Activated naive CD8-positive, alpha-beta T cell treated with anti-CD3 and anti-CD28 coated beads, Interleukin-2, amount 50 U/mL, for 24 hours (primary cell): ENCODE results near the gene C5orf63.
"Not testable (repeated sequence)": the region's sequence is repeated elsewhere in the genome, so short reads cannot be mapped to it uniquely, and the experiment has no call there.

ENCODE experiments used
- ATAC-seq: fragments of 150-1000 bp; cut with Tn5 transposase; one replicate; pipeline ENCODE4 v1.10.0; 2021
- DNase-seq: peaks from one replicate; pipeline ENCODE4 v3.0.0; 2021
- H3K27ac Mint-ChIP-seq: one replicate; pipeline ENCODE4 v1.8.0; 2021; ENCODE audit warnings: mild to moderate bottlenecking, mixed read lengths
- H3K27me3 Mint-ChIP-seq: one replicate; pipeline ENCODE4 v1.8.0; 2021; ENCODE audit warnings: mixed read lengths
- H3K36me3 Mint-ChIP-seq: one replicate; pipeline ENCODE4 v1.8.0; 2021; ENCODE audit warnings: low read depth, mixed read lengths
- H3K4me1 Mint-ChIP-seq: one replicate; pipeline ENCODE4 v1.8.0; 2021; ENCODE audit warnings: mixed read lengths
- H3K4me3 Mint-ChIP-seq: one replicate; pipeline ENCODE4 v1.8.0; 2021; ENCODE audit warnings: mild to moderate bottlenecking, moderate library complexity, mixed read lengths
- H3K9me3 Mint-ChIP-seq: one replicate; pipeline ENCODE4 v1.8.0; 2021; ENCODE audit warnings: mixed read lengths

The C5orf63 gene

DNA sequence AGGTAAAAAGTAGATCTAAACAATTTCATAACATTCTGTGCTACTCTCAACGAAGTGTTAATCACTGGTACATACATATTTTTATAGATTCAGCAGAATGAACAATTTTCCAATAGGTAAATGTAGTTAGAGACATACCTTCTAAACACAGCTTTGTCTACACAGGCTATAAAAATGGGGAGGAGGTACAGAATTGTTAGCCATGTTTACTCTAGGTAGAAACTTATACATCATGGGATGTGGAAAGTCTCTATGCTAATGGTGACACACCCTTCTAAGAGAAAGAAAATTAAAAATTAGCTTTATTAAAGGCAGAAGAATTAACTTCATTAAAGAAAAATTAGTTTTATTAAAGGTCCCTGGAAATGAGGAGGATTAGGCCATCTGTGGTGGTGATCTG lies 11.8 kb downstream of the C5orf63 start:
- Mint-ChIP-seq H3K4me1 (peaks cover 5% of the 10 kb centered on the region), H3K27ac (no peak overlapping the region), H3K36me3 (peaks cover 14% of the 10 kb centered on the region), H3K4me3 (no peak overlapping the region), H3K9me3 (no peaks in the 10 kb centered on the region), H3K27me3 (no peaks in the 10 kb centered on the region)
- no peak for DNase-seq
- no peak for ATAC-seq

DNA sequence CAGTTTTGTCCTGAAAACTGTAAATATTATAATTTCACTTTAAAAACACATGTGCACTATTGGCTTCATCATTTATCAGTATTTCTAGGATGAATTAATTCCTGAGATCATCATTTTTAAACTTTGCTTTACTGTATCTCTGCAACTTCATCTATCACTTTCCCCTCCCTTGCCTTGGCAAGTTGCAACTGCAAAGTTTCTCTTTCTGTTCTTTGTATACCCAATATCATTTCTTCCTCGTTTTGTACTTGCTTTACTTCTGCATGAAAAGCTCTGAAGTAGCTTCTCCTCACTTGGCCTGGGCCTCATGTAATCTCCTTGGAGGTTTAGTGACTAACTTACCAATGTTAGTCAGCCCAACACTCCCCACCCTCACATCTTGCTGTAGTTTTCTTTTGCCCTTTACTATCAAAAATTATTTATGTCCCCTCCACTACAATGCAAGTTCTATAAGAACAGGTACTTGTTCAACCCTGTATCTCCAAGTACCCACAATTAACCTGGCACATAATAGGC lies 12.8 kb downstream of the C5orf63 start:
- DNase-seq = no peak
- no peaks in the 10 kb centered on the region for H3K9me3 Mint-ChIP-seq
- no peak overlapping the region for H3K4me3 Mint-ChIP-seq
- H3K36me3 Mint-ChIP-seq = peaks cover 23% of the 10 kb centered on the region
- H3K27me3 Mint-ChIP-seq = no peaks in the 10 kb centered on the region
- H3K4me1 Mint-ChIP-seq = peaks cover 5% of the 10 kb centered on the region
- ATAC-seq = peak; percentile 43
- no peak overlapping the region for H3K27ac Mint-ChIP-seq

DNA sequence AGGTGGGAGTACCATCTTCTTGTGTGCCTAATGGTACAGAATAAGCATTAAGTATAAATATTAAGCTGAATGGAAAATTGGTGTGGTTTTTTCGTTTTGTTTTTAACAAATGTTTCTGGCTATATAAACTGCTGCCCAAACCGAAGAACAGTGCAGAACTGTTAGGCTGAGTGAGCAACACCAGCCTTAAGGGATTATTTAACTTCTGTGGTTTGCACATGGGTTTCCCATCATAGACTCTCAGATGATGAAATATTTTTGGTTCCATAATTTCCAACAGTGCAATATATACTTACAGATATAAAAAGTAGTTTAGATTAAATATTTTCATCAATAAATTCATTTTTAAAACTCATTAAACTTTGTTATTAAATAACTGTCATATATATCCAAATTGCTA lies 16.4 kb downstream of the C5orf63 start:
- ATAC-seq (no peak), DNase-seq (no peak)
- Mint-ChIP-seq H3K9me3 (no peaks in the 10 kb centered on the region), H3K4me1 (peaks cover 5% of the 10 kb centered on the region), H3K4me3 (no peak overlapping the region), H3K36me3 (peaks cover 40% of the 10 kb centered on the region), H3K27ac (no peak overlapping the region), H3K27me3 (no peaks in the 10 kb centered on the region)

DNA sequence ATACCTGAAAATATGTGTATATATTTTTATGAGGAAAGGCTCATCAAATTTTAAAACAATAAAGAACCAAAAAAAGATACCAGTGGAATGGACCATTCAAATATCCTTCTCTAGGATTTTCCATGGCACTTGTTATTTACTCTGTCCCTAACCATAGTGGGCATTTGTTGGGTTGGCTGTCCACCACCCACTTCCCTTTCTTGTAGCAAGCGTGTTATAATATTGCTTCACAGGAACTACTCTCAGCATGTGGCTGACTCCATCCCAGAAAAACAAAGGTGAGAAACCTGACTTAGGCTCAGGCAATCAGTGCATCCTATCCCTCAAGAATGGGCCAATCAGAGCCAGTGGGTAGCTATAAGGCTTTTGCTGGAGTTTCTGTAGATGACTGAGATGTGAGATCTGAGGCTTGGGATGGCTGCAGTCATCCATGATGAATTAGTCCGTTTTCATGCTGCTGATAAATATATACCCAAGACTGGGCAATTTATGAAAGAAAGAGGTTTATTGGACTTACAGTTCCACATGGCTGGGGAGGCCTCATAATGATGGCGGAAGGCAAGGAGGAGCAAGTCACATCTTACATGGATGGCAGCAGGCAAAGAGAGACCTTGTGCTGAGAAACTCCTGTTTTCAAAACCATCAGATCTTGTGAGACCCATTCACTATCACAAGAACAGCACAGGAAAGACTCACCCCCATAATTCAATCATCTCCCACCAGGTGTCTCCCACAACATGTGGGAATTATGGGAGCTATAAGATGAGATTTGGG lies 17.2 kb downstream of the C5orf63 start:
- H3K27ac Mint-ChIP-seq = no peak overlapping the region
- ATAC-seq (no peak), DNase-seq (no peak)
- H3K9me3 Mint-ChIP-seq = no peaks in the 10 kb centered on the region
- H3K27me3 Mint-ChIP-seq = no peaks in the 10 kb centered on the region
- H3K4me1 Mint-ChIP-seq = peaks cover 5% of the 10 kb centered on the region
- no peak overlapping the region for H3K4me3 Mint-ChIP-seq
- peaks cover 40% of the 10 kb centered on the region for H3K36me3 Mint-ChIP-seq

DNA sequence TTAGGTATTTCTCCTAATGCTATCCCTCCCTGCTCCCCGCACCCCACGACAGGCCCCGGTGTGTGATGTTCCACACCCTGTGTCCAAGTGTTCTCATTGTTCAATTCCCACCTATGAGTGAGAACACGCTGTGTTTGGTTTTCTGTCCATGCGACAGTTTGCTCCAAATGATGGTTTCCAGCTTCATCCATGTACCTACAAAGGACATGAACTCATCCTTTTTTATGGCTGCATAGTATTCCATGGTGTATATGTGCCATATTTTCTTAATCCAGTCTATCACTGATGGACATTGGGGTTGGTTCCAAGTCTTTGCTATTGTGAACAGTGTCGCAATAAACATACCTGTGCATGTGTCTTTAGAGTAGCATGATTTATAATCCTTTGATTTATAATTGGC lies 19.8 kb downstream of the C5orf63 start:
- H3K27me3 Mint-ChIP-seq, ATAC-seq, DNase-seq, H3K9me3 Mint-ChIP-seq, H3K4me1 Mint-ChIP-seq, H3K27ac Mint-ChIP-seq, H3K4me3 Mint-ChIP-seq: not testable (repeated sequence)
- peaks cover 35% of the 10 kb centered on the region for H3K36me3 Mint-ChIP-seq

DNA sequence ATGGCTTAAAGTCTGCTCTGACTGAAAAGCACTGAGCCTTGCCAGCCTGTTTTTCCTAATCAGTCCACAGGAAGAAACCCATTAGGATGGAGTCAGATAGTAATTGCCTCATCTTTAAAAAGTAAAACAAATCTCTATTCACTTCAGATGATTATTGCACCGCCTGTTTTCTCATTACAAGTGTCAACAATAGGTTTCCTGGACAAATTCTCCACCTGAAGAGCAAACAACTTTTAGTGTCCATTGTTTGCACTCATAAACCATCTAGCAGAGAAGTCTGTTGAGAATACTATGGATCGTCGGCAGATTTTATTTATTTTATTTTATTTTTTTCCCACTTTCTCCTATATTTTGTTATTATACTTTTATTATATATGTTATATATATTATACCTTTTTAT lies 20.3 kb downstream of the C5orf63 start:
- Mint-ChIP-seq H3K36me3 (peaks cover 32% of the 10 kb centered on the region), H3K4me1 (no peaks in the 10 kb centered on the region), H3K4me3 (no peak overlapping the region), H3K27ac (no peak overlapping the region), H3K27me3 (no peaks in the 10 kb centered on the region), H3K9me3 (no peaks in the 10 kb centered on the region)
- no peak for DNase-seq
- ATAC-seq = no peak

DNA sequence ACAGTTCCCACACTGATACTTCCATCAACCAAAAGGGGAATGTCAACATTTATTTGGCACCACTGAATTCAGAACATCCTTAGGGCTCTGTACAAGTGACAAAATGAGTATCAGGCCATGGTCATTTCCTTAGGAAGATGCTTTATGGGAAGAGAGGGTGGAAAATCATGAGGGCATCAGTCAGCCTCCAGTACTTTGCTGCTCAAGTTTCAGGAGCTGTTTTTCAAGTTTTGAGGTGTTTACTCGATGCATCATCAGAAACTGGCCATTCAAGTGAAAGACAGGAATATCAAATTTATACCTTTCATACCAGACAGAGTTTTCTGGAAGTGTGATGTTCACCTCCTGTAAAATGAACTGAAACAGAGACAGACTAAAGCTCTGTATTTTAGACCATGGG lies 21.7 kb downstream of the C5orf63 start:
- DNase-seq = no peak
- Mint-ChIP-seq H3K4me1 (no peaks in the 10 kb centered on the region), H3K4me3 (no peak overlapping the region), H3K27ac (no peak overlapping the region), H3K36me3 (peaks cover 27% of the 10 kb centered on the region), H3K9me3 (no peaks in the 10 kb centered on the region), H3K27me3 (no peaks in the 10 kb centered on the region)
- no peak for ATAC-seq

DNA sequence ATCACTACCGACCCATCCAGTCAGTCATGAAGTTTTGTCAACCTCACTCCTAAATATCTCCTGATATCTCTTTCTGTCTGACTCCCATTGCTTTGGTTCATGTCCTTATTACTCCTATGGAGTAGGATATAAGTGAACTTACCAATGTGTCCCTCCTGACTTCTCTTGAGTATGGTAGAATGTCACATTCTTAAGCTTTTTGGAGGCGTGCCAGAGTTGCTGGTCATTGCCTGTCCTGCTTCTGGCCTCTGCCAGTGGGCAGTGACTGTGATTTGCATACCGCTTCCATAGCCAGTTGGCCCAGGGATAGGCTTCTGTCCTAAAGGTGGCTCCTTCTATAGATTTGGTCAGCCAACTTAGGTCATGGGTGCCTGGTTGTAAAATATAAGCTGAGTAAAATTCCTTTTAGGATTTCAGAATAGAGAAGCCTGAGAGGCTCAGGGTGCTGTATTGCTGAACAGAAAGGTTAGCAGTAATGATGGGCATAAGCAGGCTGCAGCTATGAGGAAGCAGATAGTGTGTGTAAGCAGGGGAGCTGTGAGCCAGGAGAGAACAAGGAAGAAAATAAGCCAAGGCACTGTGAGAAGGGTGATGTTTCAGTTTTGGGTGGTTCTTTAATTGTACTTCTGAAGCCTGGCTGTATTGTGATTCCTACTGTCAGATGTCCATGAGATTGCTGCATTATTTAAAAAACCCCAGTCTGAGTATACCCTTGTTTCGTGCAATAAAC lies 26.8 kb downstream of the C5orf63 start:
- no peak for DNase-seq
- H3K9me3 Mint-ChIP-seq = no peaks in the 10 kb centered on the region

DNA sequence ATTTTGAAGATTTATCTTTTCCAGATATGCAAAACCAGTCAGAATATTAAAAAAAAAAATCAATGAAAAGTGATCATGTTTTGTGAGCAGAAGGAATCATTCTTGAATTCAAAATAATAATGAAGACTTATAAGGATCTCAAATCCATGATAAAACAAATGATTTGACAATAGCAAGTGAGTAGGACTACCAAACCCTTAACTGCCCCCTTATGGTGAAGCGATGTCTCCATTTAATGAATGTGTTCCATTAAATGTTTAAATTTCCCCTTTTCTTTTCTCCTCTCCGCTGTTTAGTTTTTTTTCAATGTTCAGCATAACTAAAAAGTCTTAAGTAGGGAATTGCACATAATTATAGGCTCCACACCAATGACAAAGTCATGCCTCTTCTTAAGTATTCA lies 30.7 kb downstream of the C5orf63 start:
- DNase-seq = no peak
- no peaks in the 10 kb centered on the region for H3K27me3 Mint-ChIP-seq
- no peak for ATAC-seq
- H3K36me3 Mint-ChIP-seq = peaks cover 2% of the 10 kb centered on the region
- no peak overlapping the region for H3K4me3 Mint-ChIP-seq
- no peaks in the 10 kb centered on the region for H3K4me1 Mint-ChIP-seq
- no peaks in the 10 kb centered on the region for H3K9me3 Mint-ChIP-seq
- no peak overlapping the region for H3K27ac Mint-ChIP-seq

More for the DNA sequence above, 26.8 kb downstream of the C5orf63 start:
- Mint-ChIP-seq H3K27me3 (no peaks in the 10 kb centered on the region), H3K36me3 (no peaks in the 10 kb centered on the region), H3K27ac (no peak overlapping the region), H3K4me3 (no peak overlapping the region), H3K4me1 (no peaks in the 10 kb centered on the region)
- ATAC-seq = no peak

DNA sequence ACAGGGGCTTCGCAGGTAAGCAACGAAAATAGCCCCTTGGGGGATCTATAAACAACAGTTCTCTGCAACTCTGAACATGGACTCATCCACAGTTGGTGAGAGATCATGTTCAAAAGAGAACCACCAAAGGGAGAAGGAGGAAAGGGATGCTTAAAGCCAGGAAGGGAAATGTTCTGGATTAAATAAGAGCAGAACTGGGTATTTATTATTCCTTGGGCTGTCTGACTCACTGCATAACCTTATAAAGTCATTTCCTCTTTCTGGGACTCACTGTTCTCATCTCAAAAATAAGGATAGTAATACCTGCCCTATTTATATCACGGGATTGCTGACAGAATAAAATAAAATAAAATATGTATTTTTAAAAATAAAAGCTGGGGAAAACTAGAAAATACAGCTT lies 31.7 kb downstream of the C5orf63 start:
- no peak for ATAC-seq
- Mint-ChIP-seq H3K4me1 (no peaks in the 10 kb centered on the region), H3K27ac (no peak overlapping the region), H3K9me3 (no peaks in the 10 kb centered on the region), H3K36me3 (peaks cover 2% of the 10 kb centered on the region), H3K4me3 (no peak overlapping the region), H3K27me3 (no peaks in the 10 kb centered on the region)
- DNase-seq = no peak

DNA sequence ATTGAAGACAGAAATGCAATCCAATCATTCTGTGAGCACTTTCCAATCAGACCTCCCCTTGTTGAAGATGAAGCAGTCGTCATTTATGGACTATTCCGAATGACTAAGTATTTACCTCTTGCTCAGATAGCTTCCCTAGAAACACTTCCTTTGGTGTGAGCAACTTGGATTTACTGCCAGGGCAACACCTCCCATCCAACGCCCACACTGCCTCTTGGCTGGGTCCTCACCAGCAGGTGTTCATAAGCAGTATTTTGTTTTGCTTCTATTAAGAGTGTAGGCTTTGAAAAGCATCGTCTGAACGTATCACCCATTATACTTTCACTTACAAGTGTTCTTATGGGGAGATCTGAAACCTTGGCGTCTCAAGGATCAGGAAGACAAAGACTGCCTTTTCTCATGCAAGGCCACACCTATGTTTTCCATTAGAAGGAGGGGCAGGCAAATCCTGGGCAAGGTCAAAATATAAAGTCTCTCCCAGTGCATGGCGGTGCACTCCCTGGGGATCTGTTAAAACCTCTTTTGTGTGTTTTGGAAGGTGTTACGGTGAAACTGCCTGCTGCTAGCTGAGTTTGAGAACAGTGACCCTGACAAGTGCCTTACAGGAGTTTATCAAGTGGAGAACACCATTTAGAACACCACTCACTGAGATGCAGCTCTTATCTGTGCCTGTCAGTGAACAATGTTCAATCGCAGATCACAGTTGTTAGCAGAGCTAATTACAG lies 32.3 kb downstream of the C5orf63 start:
- Mint-ChIP-seq H3K4me3 (no peak overlapping the region), H3K27me3 (no peaks in the 10 kb centered on the region), H3K36me3 (peaks cover 2% of the 10 kb centered on the region), H3K4me1 (no peaks in the 10 kb centered on the region), H3K9me3 (no peaks in the 10 kb centered on the region), H3K27ac (no peak overlapping the region)
- DNase-seq = no peak
- no peak for ATAC-seq

DNA sequence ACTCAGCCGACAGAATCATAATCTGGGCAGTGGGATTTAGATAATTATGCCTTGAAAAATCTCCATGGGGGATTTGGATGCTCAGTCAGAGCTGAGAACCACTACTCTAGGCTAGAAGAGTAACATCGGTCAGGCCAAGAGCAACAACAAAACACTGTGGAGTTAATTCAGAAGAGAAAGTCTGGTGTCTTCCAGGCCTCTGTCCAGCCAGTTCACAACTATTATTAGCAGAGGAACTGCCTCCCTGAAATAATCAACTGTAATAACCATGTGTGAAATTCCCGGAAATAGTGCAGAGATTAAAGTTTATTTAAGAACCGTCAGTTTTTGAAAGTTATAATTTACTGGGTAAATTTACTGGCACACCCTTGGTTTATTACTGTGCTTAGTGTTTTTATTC lies 34.8 kb downstream of the C5orf63 start:
- H3K9me3 Mint-ChIP-seq = no peaks in the 10 kb centered on the region
- ATAC-seq (no peak), DNase-seq (no peak)
- H3K36me3 Mint-ChIP-seq = peaks cover 2% of the 10 kb centered on the region
- no peaks in the 10 kb centered on the region for H3K27me3 Mint-ChIP-seq
- no peak overlapping the region for H3K4me3 Mint-ChIP-seq
- H3K27ac Mint-ChIP-seq = no peak overlapping the region
- H3K4me1 Mint-ChIP-seq = no peaks in the 10 kb centered on the region

DNA sequence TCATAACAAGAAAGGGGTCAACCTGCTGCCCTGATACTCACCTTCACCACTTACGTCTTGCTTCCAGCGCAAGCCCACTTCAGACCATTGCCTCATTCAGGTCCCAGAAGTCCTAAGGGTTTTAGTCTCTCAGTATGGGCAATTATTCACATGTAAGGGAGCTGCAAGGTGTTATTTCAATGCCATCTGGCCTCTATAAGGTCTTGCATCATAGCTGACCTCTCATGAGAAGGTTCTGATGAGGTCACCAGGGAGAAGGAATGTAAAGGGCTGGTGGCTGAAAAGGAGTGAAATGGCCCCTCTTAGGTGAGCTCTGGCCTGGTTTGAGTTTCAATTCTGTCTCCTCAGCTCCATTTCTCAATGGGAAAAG lies 41.5 kb downstream of the C5orf63 start:
- Mint-ChIP-seq H3K27me3 (peaks cover 18% of the 10 kb centered on the region), H3K4me3 (peak overlapping the region; percentile 84), H3K36me3 (no peaks in the 10 kb centered on the region), H3K27ac (peak overlapping the region; percentile 15), H3K4me1 (peaks cover 18% of the 10 kb centered on the region), H3K9me3 (no peaks in the 10 kb centered on the region)
- no peak for DNase-seq
- ATAC-seq = no peak

DNA sequence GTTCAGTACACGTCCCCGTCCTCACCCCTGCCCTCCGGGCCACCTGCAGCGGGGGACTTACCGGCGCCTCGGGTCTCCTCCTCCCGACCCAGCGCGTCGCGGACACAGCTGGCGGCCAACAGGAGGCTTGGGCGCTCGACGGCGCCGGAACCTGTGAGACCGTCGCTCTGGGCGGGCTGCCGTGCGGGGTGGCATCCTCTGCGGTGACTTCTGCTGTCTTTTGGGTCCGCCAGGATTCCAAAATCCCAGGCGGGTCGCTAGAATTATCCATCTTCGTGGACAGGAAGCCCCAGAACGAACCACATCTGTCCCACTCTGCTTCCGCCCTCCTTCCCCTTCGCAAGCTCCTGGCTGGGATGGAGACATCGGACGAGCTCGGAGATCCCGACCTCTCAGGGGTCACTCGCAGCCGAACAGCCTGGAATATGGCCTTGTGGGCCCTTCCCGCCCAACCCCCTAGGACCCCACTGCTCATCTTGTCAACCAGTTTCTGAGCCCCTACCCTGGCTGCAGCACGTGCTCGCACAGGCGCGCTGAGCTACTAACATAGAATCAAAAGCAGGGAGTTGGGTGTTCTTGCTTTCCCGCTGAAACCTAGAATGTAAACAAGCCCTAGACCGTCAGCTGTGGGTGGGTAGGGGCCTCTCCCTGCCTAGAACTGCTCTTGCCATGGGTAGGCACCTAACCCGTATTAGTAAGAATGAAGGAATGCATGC lies 42.0 kb downstream of the C5orf63 start:
- Mint-ChIP-seq H3K9me3 (no peaks in the 10 kb centered on the region), H3K27ac (peak overlapping the region; percentile 15), H3K4me1 (peaks cover 18% of the 10 kb centered on the region), H3K4me3 (peak overlapping the region; percentile 84), H3K36me3 (no peaks in the 10 kb centered on the region), H3K27me3 (peaks cover 18% of the 10 kb centered on the region)
- ATAC-seq (no peak), DNase-seq (no peak)
